HL-60 (cell line): Measurements from ENCODE around the gene LUZP2.

Source experiments
- TF ChIP-seq, protein P1 (sequence below): IDR thresholded peaks from one replicate; pipeline ENCODE4 v1.5.1; 2011; ENCODE audit warnings: low read length, control low read depth, inconsistent platforms; ENCODE audit not compliant: insufficient read depth
- TF ChIP-seq, protein P2 (sequence below): IDR thresholded peaks from 2 replicates; pipeline ENCODE4 v1.6.1; 2012; ENCODE audit warnings: low read depth; ENCODE audit not compliant: insufficient replicate concordance

DNA sequence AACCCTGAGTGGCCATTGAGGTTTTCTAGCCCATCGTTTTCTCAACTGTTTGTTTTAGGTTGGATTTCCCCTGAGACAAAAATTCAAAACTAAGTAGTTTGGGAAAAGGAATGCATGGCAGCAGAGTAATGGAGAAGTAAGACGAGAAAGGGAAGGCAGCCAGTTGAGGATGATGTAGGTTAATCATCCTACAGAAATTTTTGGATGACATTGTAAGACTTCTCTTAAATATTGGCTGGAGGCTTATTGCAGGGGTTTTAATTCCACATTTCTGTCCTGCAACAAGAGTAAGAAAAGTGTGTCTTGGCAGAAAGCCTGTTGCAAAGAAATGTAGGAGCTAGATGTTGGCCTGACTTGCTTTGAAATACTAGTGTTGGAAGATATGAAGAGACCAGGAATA lies 308.8 kb downstream of the LUZP2 start:
- TF ChIP-seq, protein P1, sequence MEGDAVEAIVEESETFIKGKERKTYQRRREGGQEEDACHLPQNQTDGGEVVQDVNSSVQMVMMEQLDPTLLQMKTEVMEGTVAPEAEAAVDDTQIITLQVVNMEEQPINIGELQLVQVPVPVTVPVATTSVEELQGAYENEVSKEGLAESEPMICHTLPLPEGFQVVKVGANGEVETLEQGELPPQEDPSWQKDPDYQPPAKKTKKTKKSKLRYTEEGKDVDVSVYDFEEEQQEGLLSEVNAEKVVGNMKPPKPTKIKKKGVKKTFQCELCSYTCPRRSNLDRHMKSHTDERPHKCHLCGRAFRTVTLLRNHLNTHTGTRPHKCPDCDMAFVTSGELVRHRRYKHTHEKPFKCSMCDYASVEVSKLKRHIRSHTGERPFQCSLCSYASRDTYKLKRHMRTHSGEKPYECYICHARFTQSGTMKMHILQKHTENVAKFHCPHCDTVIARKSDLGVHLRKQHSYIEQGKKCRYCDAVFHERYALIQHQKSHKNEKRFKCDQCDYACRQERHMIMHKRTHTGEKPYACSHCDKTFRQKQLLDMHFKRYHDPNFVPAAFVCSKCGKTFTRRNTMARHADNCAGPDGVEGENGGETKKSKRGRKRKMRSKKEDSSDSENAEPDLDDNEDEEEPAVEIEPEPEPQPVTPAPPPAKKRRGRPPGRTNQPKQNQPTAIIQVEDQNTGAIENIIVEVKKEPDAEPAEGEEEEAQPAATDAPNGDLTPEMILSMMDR, result no peak
- TF ChIP-seq, protein P2, sequence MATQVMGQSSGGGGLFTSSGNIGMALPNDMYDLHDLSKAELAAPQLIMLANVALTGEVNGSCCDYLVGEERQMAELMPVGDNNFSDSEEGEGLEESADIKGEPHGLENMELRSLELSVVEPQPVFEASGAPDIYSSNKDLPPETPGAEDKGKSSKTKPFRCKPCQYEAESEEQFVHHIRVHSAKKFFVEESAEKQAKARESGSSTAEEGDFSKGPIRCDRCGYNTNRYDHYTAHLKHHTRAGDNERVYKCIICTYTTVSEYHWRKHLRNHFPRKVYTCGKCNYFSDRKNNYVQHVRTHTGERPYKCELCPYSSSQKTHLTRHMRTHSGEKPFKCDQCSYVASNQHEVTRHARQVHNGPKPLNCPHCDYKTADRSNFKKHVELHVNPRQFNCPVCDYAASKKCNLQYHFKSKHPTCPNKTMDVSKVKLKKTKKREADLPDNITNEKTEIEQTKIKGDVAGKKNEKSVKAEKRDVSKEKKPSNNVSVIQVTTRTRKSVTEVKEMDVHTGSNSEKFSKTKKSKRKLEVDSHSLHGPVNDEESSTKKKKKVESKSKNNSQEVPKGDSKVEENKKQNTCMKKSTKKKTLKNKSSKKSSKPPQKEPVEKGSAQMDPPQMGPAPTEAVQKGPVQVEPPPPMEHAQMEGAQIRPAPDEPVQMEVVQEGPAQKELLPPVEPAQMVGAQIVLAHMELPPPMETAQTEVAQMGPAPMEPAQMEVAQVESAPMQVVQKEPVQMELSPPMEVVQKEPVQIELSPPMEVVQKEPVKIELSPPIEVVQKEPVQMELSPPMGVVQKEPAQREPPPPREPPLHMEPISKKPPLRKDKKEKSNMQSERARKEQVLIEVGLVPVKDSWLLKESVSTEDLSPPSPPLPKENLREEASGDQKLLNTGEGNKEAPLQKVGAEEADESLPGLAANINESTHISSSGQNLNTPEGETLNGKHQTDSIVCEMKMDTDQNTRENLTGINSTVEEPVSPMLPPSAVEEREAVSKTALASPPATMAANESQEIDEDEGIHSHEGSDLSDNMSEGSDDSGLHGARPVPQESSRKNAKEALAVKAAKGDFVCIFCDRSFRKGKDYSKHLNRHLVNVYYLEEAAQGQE, result no peak
